ENCODE data around the gene TMEM181. TPM values are rescaled to one million over a fixed set of nuclear protein-coding genes. Genes with fewer than 3 reads are reported as not detected.
A peak's percentile ranks its signal among the peaks of the same experiment; 100 is the strongest.

TMEM181 gene
- total and polyA plus RNA-seq, 2 of the 13 experiments (the other 11 are each of a cell fraction or from before 2014, with no cell fraction given), result 59.1 to 108 TPM

GRCh38 chr6:158554611-158555361, 5.1 kb upstream of the TMEM181 start (continued):
- TF ChIP-seq, protein P1, sequence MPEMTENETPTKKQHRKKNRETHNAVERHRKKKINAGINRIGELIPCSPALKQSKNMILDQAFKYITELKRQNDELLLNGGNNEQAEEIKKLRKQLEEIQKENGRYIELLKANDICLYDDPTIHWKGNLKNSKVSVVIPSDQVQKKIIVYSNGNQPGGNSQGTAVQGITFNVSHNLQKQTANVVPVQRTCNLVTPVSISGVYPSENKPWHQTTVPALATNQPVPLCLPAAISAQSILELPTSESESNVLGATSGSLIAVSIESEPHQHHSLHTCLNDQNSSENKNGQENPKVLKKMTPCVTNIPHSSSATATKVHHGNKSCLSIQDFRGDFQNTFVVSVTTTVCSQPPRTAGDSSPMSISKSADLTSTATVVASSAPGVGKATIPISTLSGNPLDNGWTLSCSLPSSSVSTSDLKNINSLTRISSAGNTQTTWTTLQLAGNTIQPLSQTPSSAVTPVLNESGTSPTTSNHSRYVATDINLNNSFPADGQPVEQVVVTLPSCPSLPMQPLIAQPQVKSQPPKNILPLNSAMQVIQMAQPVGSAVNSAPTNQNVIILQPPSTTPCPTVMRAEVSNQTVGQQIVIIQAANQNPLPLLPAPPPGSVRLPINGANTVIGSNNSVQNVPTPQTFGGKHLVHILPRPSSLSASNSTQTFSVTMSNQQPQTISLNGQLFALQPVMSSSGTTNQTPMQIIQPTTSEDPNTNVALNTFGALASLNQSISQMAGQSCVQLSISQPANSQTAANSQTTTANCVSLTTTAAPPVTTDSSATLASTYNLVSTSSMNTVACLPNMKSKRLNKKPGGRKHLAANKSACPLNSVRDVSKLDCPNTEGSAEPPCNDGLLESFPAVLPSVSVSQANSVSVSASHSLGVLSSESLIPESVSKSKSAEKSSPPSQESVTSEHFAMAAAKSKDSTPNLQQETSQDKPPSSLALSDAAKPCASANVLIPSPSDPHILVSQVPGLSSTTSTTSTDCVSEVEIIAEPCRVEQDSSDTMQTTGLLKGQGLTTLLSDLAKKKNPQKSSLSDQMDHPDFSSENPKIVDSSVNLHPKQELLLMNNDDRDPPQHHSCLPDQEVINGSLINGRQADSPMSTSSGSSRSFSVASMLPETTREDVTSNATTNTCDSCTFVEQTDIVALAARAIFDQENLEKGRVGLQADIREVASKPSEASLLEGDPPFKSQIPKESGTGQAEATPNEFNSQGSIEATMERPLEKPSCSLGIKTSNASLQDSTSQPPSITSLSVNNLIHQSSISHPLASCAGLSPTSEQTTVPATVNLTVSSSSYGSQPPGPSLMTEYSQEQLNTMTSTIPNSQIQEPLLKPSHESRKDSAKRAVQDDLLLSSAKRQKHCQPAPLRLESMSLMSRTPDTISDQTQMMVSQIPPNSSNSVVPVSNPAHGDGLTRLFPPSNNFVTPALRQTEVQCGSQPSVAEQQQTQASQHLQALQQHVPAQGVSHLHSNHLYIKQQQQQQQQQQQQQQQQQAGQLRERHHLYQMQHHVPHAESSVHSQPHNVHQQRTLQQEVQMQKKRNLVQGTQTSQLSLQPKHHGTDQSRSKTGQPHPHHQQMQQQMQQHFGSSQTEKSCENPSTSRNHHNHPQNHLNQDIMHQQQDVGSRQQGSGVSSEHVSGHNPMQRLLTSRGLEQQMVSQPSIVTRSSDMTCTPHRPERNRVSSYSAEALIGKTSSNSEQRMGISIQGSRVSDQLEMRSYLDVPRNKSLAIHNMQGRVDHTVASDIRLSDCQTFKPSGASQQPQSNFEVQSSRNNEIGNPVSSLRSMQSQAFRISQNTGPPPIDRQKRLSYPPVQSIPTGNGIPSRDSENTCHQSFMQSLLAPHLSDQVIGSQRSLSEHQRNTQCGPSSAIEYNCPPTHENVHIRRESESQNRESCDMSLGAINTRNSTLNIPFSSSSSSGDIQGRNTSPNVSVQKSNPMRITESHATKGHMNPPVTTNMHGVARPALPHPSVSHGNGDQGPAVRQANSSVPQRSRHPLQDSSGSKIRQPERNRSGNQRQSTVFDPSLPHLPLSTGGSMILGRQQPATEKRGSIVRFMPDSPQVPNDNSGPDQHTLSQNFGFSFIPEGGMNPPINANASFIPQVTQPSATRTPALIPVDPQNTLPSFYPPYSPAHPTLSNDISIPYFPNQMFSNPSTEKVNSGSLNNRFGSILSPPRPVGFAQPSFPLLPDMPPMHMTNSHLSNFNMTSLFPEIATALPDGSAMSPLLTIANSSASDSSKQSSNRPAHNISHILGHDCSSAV (CRISPR knock-in tag; IDR thresholded peaks at IDR 0.05; ENCODE audit: borderline replicate concordance), result no peak
- TF ChIP-seq MXI1 (IDR thresholded peaks at IDR 0.05; ENCODE audit: borderline replicate concordance, low read depth, low read length) (no peak), ZNF446 (CRISPR knock-in tag; IDR thresholded peaks at IDR 0.05) (no peak), ZNF614 (CRISPR knock-in tag; IDR thresholded peaks at IDR 0.05; ENCODE audit: borderline replicate concordance) (peak; percentile 78), CENPT (CRISPR knock-in tag; IDR thresholded peaks at IDR 0.05; ENCODE audit: low read depth) (no peak), ELF3 (CRISPR knock-in tag; IDR thresholded peaks at IDR 0.05) (peak; percentile 99), MXD4 (CRISPR knock-in tag; IDR thresholded peaks at IDR 0.05) (peak; percentile 61; the same call in 1 of the 2 replicates), MTA3 (CRISPR knock-in tag; IDR thresholded peaks at IDR 0.05) (no peak), SP4 (CRISPR knock-in tag; IDR thresholded peaks at IDR 0.05) (no peak), TCF7 (IDR thresholded peaks at IDR 0.05; ENCODE audit: low read depth) (0 out of 2 replicates have a peak, but pooled peaks have one; percentile 56), ELK4 (CRISPR knock-in tag; IDR thresholded peaks at IDR 0.05; ENCODE audit: borderline replicate concordance) (no peak), ZNF335 (CRISPR knock-in tag; IDR thresholded peaks at IDR 0.05) (peak; percentile 80), ZNF607 (CRISPR knock-in tag; IDR thresholded peaks at IDR 0.05; ENCODE audit: borderline replicate concordance) (no peak), ZNF512 (CRISPR knock-in tag; IDR thresholded peaks at IDR 0.05) (no peak), NCOR1 (IDR thresholded peaks at IDR 0.05; ENCODE audit: borderline replicate concordance, low read length) (peak; percentile 69; the same call in 1 of the 2 replicates), ZNF879 (CRISPR knock-in tag; IDR thresholded peaks at IDR 0.05) (0 out of 2 replicates have a peak, but pooled peaks have one; percentile 49), PHF5A (CRISPR knock-in tag; IDR thresholded peaks at IDR 0.05; ENCODE audit: low read depth, unreplicated experiment) (peak; percentile 92), SATB2 (CRISPR knock-in tag; IDR thresholded peaks at IDR 0.05) (no peak), SKI (IDR thresholded peaks at IDR 0.05; ENCODE audit: partially characterized antibody) (peak; percentile 85), ZNF556 (CRISPR knock-in tag; IDR thresholded peaks at IDR 0.05; ENCODE audit: borderline replicate concordance) (no peak)

Measured in HepG2 (cell line).